ENCODE measurements around the gene ZSCAN23. TPM values are rescaled to one million over a fixed set of nuclear protein-coding genes. Genes with fewer than 3 reads are reported as not detected.
"Not testable (repeated sequence)": the region's sequence is repeated elsewhere in the genome, so short reads cannot be mapped to it uniquely, and the experiment has no call there.

Gene ZSCAN23
- total and polyA plus RNA-seq, 4 donors, result 0.06 to 0.65 (median 0.42) TPM; not detected in 1

GRCh38 chr6:28444759-28445158 lies 1.5 kb upstream of the ZSCAN23 start:
- not testable (repeated sequence) for H3K27ac ChIP-seq (ENCODE audit: low read depth in 1 of 2, low read length in 2 of 2); DNase-seq (ENCODE audit: low spot score); H3K4me3 ChIP-seq (ENCODE audit: low read depth in 1 of 3, low read length in 3 of 3); H3K36me3 ChIP-seq (ENCODE audit: control insufficient read depth in 4 of 4, insufficient read depth in 3 of 4, low read depth in 1 of 4, low read length in 3 of 4); H3K9ac ChIP-seq (ENCODE audit: low read depth in 1 of 2, low read length in 2 of 2); H3K4me1 ChIP-seq (ENCODE audit: control insufficient read depth in 4 of 4, insufficient read depth in 4 of 4, low read length in 3 of 4)
- H3K9me3 ChIP-seq (ENCODE audit: control insufficient read depth in 4 of 4, low read length in 3 of 4), result peaks cover 2 to 12% (median 4%) of the 10 kb centered on the region in 4 donors
- H3K27me3 ChIP-seq (ENCODE audit: control insufficient read depth in 4 of 4, insufficient read depth in 4 of 4, low read length in 3 of 4), result peaks cover 4 to 16% (median 10%) of the 10 kb centered on the region in 4 donors
- 88% methylated on average over 3 of the region's 3 CpGs for WGBS

GRCh38 chr6:28442586-28442985 lies 705 bp downstream of the ZSCAN23 start:
- Histone ChIP-seq H3K4me3 (ENCODE audit: low read depth in 1 of 3, low read length in 3 of 3) (peak overlapping the region in 1 of 3 donors; percentile 49), H3K9me3 (ENCODE audit: control insufficient read depth in 4 of 4, low read length in 3 of 4) (peaks cover 2 to 12% (median 4%) of the 10 kb centered on the region in 4 donors), H3K36me3 (ENCODE audit: control insufficient read depth in 4 of 4, insufficient read depth in 3 of 4, low read depth in 1 of 4, low read length in 3 of 4) (no peaks in the 10 kb centered on the region), H3K27me3 (ENCODE audit: control insufficient read depth in 4 of 4, insufficient read depth in 4 of 4, low read length in 3 of 4) (peaks cover 4 to 16% (median 10%) of the 10 kb centered on the region in 4 donors), H3K27ac (ENCODE audit: low read depth in 1 of 2, low read length in 2 of 2) (no peak overlapping the region), H3K4me1 (ENCODE audit: control insufficient read depth in 4 of 4, insufficient read depth in 4 of 4, low read length in 3 of 4) (peaks cover 0 to 3% (median 1%) of the 10 kb centered on the region in 4 donors), H3K9ac (ENCODE audit: low read depth in 1 of 2, low read length in 2 of 2) (no peak overlapping the region)
- no peak for DNase-seq (ENCODE audit: low spot score)
- TF ChIP-seq FOXA2 (IDR thresholded peaks at IDR 0.05) (no peak), CTCF (IDR thresholded peaks at IDR 0.05; ENCODE audit: low read depth, low read length, missing input control) (no peak), GABPA (IDR thresholded peaks at IDR 0.05 in 1 of 2, conservative IDR thresholded peaks at IDR 0.05 in 1 of 2) (no peak), RXRA (IDR thresholded peaks at IDR 0.05) (no peak), ATF3 (IDR thresholded peaks at IDR 0.05) (no peak), RAD21 (IDR thresholded peaks at IDR 0.05) (no peak), SP1 (IDR thresholded peaks at IDR 0.05) (no peak)
- 67% methylated on average over 7 of the region's 7 CpGs for WGBS

GRCh38 chr6:28436404-28436803 lies 6.9 kb downstream of the ZSCAN23 start:
- Histone ChIP-seq H3K27me3 (ENCODE audit: control insufficient read depth in 4 of 4, insufficient read depth in 4 of 4, low read length in 3 of 4) (peaks cover 0 to 2% (median 0%) of the 10 kb centered on the region in 4 donors), H3K4me1 (ENCODE audit: control insufficient read depth in 4 of 4, insufficient read depth in 4 of 4, low read length in 3 of 4) (no peaks in the 10 kb centered on the region), H3K27ac (ENCODE audit: low read depth in 1 of 2, low read length in 2 of 2) (no peak overlapping the region), H3K9ac (ENCODE audit: low read depth in 1 of 2, low read length in 2 of 2) (no peak overlapping the region), H3K4me3 (ENCODE audit: low read depth in 1 of 3, low read length in 3 of 3) (no peak overlapping the region), H3K9me3 (ENCODE audit: control insufficient read depth in 4 of 4, low read length in 3 of 4) (no peaks in the 10 kb centered on the region), H3K36me3 (ENCODE audit: control insufficient read depth in 4 of 4, insufficient read depth in 3 of 4, low read depth in 1 of 4, low read length in 3 of 4) (no peaks in the 10 kb centered on the region)
- WGBS, result 84% methylated on average over 3 of the region's 3 CpGs
- DNase-seq (ENCODE audit: low spot score), result no peak
- TF ChIP-seq HNF4A (conservative IDR thresholded peaks at IDR 0.05), result no peak
- TF ChIP-seq FOXA2 (IDR thresholded peaks at IDR 0.05), result no peak
- TF ChIP-seq CTCF (IDR thresholded peaks at IDR 0.05; ENCODE audit: low read depth, low read length, missing input control), result no peak
- no peak for TF ChIP-seq FOXA1 (IDR thresholded peaks at IDR 0.05)
- no peak for TF ChIP-seq ZBTB33 (IDR thresholded peaks at IDR 0.05)

All from liver (tissue), 9 donors.